COLO668 (cell line): ENCODE results near the gene IDI1.

ENCODE experiments used
- DNase-seq: peaks from one replicate; lab custom pipeline; 2025; ENCODE audit not compliant: unreplicated experiment; lab: John Stamatoyannopoulos, UW

The IDI1 gene

DNA sequence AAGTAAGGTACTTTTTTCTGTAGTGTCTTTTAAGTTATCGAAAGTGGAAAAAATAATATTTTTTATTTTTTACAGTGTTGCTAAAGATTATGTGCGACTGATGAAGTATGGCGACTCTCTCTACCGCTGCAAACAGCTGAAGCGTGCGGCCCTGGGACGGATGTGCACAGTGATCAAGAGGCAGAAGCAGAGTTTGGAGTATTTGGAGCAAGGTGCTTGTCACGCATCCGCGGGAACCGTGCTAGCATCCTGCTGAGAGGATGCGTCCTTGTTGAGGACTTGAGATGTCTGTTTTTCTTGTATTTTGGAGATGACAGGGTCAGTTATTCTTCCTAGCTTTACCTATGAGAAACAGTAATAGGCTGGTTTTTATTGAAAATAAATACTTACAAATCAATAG is 52.9 kb downstream of the IDI1 start:
- DNase-seq: no peak

DNA sequence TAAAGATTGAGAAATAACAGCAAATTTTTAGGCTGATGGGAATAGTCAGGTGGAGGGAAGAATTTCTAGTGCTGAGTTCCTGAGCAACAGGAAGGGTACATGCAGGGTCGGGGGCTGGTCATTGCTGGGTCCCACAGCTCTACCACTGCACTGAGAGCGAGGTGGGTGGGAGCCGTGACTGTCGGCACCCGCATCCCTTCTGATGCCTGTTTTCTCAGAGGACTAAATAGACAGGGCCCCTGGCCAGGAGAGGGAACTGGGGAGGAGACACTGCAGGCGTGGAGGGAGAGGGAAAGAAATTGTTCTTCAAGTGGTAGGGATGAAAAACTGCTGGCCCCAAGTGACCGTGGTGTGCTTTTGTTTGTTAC is 53.4 kb downstream of the IDI1 start:
- DNase-seq: no peak

DNA sequence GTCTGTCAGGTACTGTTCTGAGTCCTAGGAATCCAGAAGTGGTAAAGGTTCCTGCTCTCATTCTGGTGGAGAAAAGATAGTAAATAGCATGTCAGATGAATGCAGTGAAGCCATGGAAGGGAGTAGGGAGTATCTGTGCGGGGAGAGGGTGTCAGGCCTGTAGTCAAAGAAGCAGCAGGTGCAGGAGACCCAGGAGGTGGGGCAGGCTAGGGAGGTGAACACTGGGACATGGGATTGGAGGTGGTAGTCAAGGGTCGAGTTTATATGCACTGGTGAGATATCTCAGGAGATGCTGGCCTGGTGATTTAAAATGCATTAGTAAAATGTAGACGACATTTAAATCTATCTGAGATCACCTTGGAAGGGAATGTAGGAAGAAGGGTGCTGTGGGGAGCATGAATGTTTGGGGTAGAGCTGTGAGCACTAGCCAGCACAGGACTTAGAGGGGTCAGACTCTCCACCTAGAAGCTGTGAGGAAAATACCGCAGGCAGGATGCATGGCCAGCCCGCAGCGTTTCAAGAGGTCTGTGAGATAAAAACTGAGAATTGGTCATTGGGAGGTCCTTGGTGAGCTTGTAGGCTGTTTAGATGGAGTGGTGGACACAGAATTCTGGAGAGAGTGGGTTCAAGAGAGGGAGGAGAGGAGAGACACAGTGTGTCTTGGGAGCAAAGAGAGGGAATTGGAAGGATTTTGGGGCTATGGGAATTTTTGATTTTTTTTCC is 53.9 kb downstream of the IDI1 start:
- DNase-seq: no peak

DNA sequence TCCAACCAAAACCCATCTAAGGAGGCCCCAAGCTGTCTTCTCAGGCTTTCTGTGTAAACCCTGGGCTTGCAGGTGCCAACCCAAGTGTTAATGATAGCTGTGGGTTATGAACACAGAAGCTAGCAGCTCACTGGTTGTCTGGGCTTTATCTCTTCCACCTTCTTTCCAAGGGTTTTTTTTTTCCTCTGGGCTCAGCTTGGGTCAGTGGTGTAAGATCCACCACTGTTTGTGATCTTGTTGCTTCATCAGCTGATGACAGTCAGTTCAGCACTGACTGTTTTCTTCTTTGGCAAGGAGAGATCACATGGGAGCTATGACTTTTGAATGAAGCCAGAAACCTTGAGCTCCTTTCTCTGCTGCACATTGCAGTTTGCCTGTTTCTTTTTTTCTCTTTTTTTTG is 56.0 kb downstream of the IDI1 start:
- DNase-seq: no peak

DNA sequence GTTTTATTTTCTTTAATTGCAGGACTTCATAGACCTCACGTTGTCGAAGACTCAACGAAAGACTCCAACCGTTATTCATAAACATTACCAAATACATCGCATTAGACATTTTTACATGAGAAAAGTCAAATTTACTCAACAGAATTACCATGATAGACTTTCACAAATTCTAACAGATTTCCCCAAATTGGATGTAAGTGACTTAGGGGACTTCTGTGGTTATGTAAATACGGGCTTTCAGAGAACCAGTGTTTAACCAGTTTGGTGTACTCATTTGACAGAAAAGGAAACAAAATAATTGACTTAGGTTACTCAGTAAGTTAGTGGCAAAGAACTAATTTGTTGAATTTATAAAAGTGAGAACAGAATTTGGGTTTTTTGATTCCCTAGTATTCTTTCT is 56.5 kb downstream of the IDI1 start:
- DNase-seq: no peak

DNA sequence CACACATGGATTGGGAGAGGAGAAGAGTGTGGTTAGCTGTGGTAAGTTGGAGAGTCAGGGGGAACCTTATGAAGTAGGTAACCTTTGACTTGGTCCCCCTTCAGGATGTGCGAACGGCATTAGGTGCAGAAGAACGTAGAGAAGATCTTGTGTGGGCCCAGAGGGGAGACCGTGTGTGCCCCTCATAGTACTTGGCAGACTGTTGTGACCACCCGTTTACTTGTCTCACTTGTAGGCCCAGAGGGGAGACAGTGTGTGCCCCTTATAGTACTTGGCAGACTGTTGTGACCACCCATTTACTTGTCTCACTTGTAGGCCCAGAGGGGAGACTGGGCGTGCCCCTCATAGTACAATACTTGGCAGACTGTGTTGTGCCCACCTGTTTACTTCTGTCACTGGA is 58.1 kb downstream of the IDI1 start:
- no peak for DNase-seq
